Activated effector memory CD4-positive, alpha-beta T cell treated with anti-CD3 and anti-CD28 coated beads, Interleukin-2, amount 50 U/mL, for 16 hours (primary cell): Measurements from ENCODE around the gene CYP26A1.

Experiments used
- DNase-seq: peaks from one replicate; pipeline ENCODE4 v3.0.0-alpha.2; 2020

CYP26A1 gene

DNA sequence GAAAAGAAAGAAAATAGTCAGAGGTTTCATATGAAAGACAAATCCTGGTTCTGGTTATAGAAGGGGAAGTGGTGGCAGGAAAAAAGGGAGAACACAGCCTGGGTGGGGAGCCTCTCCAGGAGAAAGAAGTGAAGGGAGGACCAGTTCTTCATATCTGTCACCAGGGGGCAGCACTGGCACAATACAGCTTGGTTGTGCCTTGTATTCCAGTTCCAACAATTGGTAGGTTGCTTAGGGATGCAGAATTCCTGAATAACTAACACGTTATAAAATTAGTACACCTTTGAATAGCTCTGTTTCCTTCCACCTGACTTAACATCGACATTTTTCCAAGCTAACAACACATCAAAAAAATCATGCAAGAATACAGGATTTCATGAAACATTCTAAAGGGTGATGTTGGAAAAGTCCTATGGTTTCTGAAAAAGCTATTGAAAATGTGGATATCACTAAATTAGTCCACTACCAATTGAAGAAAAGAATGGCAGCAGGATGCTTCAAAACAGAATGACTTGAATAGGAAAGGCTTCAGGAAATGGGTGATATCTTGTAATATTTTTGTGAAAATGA lies 52.9 kb downstream of the CYP26A1 start:
- DNase-seq, result no peak
